HG03469 (cell line): ENCODE measurements around the gene TRIP12.
"Not testable (repeated sequence)": the region's sequence is repeated elsewhere in the genome, so short reads cannot be mapped to it uniquely, and the experiment has no call there.

Experiments used
- ATAC-seq: cut with Tn5 transposase; IDR thresholded peaks from one replicate; pipeline ENCODE4 v1.9.1; 2021; ENCODE audit warnings: mild to moderate bottlenecking, moderate library complexity, moderate number of reproducible peaks; ENCODE audit not compliant: unreplicated experiment

Gene TRIP12

GRCh38 chr2:229921101-229921891, 513 bp downstream of the TRIP12 start:
- ATAC-seq = peak; percentile 0

- no peak for ATAC-seq
Observed at GRCh38 chr2:229920011-229920641, 1.7 kb downstream of the TRIP12 start.

GRCh38 chr2:229917793-229918192, 4.0 kb downstream of the TRIP12 start:
- ATAC-seq = no peak

GRCh38 chr2:229914171-229914570, 7.6 kb downstream of the TRIP12 start:
- ATAC-seq = no peak

- ATAC-seq = no peak
Observed at GRCh38 chr2:229910832-229911412, 10.9 kb downstream of the TRIP12 start.

GRCh38 chr2:229910147-229910831, 11.5 kb downstream of the TRIP12 start:
- no peak for ATAC-seq

GRCh38 chr2:229909090-229909489, 12.7 kb downstream of the TRIP12 start:
- no peak for ATAC-seq

GRCh38 chr2:229905601-229906000, 16.2 kb downstream of the TRIP12 start:
- ATAC-seq = no peak

GRCh38 chr2:229903037-229903436, 18.8 kb downstream of the TRIP12 start:
- no peak for ATAC-seq

- no peak for ATAC-seq
Observed at GRCh38 chr2:229901819-229902218, 20.0 kb downstream of the TRIP12 start.

- ATAC-seq = not testable (repeated sequence)
Observed at GRCh38 chr2:229900514-229900913, 21.3 kb downstream of the TRIP12 start.

- ATAC-seq = no peak
Observed at GRCh38 chr2:229900012-229900411, 21.8 kb downstream of the TRIP12 start.

- ATAC-seq = no peak
Observed at GRCh38 chr2:229899604-229900003, 22.2 kb downstream of the TRIP12 start.

GRCh38 chr2:229896857-229897256, 25.0 kb downstream of the TRIP12 start:
- no peak for ATAC-seq

- no peak for ATAC-seq
Observed at GRCh38 chr2:229889023-229889422, 32.8 kb downstream of the TRIP12 start.

- ATAC-seq = no peak
Observed at GRCh38 chr2:229888031-229888430, 33.8 kb downstream of the TRIP12 start.

GRCh38 chr2:229887441-229887840, 34.4 kb downstream of the TRIP12 start:
- ATAC-seq = no peak

GRCh38 chr2:229884775-229885699, 36.8 kb downstream of the TRIP12 start:
- ATAC-seq = peak; percentile 50

- ATAC-seq = no peak
Observed at GRCh38 chr2:229882583-229882982, 39.2 kb downstream of the TRIP12 start.

- ATAC-seq = no peak
Observed at GRCh38 chr2:229880892-229881586, 40.8 kb downstream of the TRIP12 start.
